Caco-2 (cell line): ENCODE results near the gene RHBDD1. TPM values are rescaled to one million over a fixed set of nuclear protein-coding genes. Genes with fewer than 3 reads are reported as not detected.

Experiments used
- BruUV-seq: library from RNA; stranded (reverse); fragments of 400-500 nt; replicated peaks from 2 replicates; lab custom pipeline; 2021; lab: Mats Ljungman, UMichigan
- CTCF ChIA-PET: fragments of 300-600 bp; sonication (Branson Sonifier 250); formaldehyde crosslinking; loops from one replicate; lab custom pipeline; 2022; ENCODE audit warnings: antibody characterized with exemption; lab: Charles Lee
- POLR2A ChIA-PET: fragments of 300-600 bp; sonication (Branson Sonifier 250); formaldehyde crosslinking; loops from one replicate; lab custom pipeline; 2022; ENCODE audit warnings: antibody characterized with exemption; lab: Charles Lee
- DNase-seq, 2 experiments: peaks; one replicate each; pipeline versions ENCODE4 v3.0.0 to v3.0.0-alpha.2; 2020 to 2022
- H3K27me3 ChIP-seq: replicated peaks from 2 replicates; pipeline ENCODE4 v1.6.0; 2011; ENCODE audit warnings: low read length; ENCODE audit not compliant: control insufficient read depth, insufficient read depth
- H3K36me3 ChIP-seq: 2 replicates; pipeline ENCODE4 v1.5.1; 2011; ENCODE audit warnings: low read length; ENCODE audit not compliant: control insufficient read depth, insufficient read depth
- H3K4me1 ChIP-seq: fragments of 250-450 bp; sonication (Bioruptor Pico); 2 replicates; pipeline ENCODE4 v1.5.1; 2020; ENCODE audit warnings: mild to moderate bottlenecking
- H3K4me3 ChIP-seq: 2 replicates; pipeline ENCODE4 v1.5.1; 2011; ENCODE audit warnings: low read depth, mild to moderate bottlenecking, control low read depth, low read length
- H3K9me3 ChIP-seq: fragments of 250-450 bp; sonication (Bioruptor Pico); 2 replicates; pipeline ENCODE4 v1.5.1; 2020; ENCODE audit warnings: mild to moderate bottlenecking, moderate library complexity
- H3K27ac Mint-ChIP-seq: one replicate; pipeline ENCODE4 v1.8.0; 2022; ENCODE audit warnings: mixed read lengths; ENCODE audit not compliant: unreplicated experiment
- H3K27me3 Mint-ChIP-seq: one replicate; pipeline ENCODE4 v1.8.0; 2022; ENCODE audit warnings: mixed read lengths; ENCODE audit not compliant: insufficient read depth, unreplicated experiment
- H3K36me3 Mint-ChIP-seq: one replicate; pipeline ENCODE4 v1.8.0; 2022; ENCODE audit warnings: mild to moderate bottlenecking, mixed read lengths; ENCODE audit not compliant: insufficient read depth, unreplicated experiment
- H3K4me1 Mint-ChIP-seq: one replicate; pipeline ENCODE4 v1.8.0; 2022; ENCODE audit warnings: low read depth, mixed read lengths; ENCODE audit not compliant: unreplicated experiment
- H3K4me3 Mint-ChIP-seq: one replicate; pipeline ENCODE4 v1.8.0; 2022; ENCODE audit warnings: mild to moderate bottlenecking, moderate library complexity, mixed read lengths; ENCODE audit not compliant: unreplicated experiment
- H3K9me3 Mint-ChIP-seq: one replicate; pipeline ENCODE4 v1.8.0; 2022; ENCODE audit warnings: mixed read lengths; ENCODE audit not compliant: unreplicated experiment
- intact Hi-C: fragments of 100-400 bp; cut with micrococcal nuclease; formaldehyde crosslinking; loops from one replicate; pipeline ENCODE4 v1.10.0; 2022; ENCODE audit not compliant: unreplicated experiment
- total RNA-seq: library from RNA; stranded (reverse); gene quantifications from 2 replicates; pipeline ENCODE4 v1.2.3, GENCODE V29; 2022
- TF ChIP-seq, protein P1 (sequence below), 2 experiments: fragments of 200-600 bp in 1 of 2; IDR thresholded peaks; 1 replicate in 1 of 2; 2 replicates in 1 of 2; pipeline versions ENCODE4 v1.5.1 to v1.8.0; 2011 to 2022; ENCODE audit warnings: antibody characterized with exemption in 1 of 2, control low read depth in 1 of 2, inconsistent platforms in 1 of 2, low read depth in 1 of 2, low read length in 1 of 2, mild to moderate bottlenecking in 1 of 2, moderate library complexity in 1 of 2; ENCODE audit not compliant: insufficient read depth in 1 of 2, severe bottlenecking in 1 of 2, unreplicated experiment in 1 of 2

Gene RHBDD1
- total RNA-seq, 1 experiment from 2014 or later = 14.3 TPM

- H3K9me3 Mint-ChIP-seq = peaks cover 9% of the 10 kb centered on the region
- Histone ChIP-seq H3K27me3 (no peaks in the 10 kb centered on the region), H3K4me1 (peaks cover 6% of the 10 kb centered on the region), H3K9me3 (no peaks in the 10 kb centered on the region), H3K4me3 (no peak overlapping the region), H3K36me3 (no peaks in the 10 kb centered on the region)
- no peak overlapping the region for H3K4me3 Mint-ChIP-seq
- H3K36me3 Mint-ChIP-seq = no peaks in the 10 kb centered on the region
- H3K27me3 Mint-ChIP-seq = no peaks in the 10 kb centered on the region
- POLR2A ChIA-PET = no interaction called here
- CTCF ChIA-PET = no interaction called here
- no peaks in the 10 kb centered on the region for H3K4me1 Mint-ChIP-seq
- H3K27ac Mint-ChIP-seq = no peak overlapping the region
- DNase-seq = no peak
- TF ChIP-seq, protein P1, sequence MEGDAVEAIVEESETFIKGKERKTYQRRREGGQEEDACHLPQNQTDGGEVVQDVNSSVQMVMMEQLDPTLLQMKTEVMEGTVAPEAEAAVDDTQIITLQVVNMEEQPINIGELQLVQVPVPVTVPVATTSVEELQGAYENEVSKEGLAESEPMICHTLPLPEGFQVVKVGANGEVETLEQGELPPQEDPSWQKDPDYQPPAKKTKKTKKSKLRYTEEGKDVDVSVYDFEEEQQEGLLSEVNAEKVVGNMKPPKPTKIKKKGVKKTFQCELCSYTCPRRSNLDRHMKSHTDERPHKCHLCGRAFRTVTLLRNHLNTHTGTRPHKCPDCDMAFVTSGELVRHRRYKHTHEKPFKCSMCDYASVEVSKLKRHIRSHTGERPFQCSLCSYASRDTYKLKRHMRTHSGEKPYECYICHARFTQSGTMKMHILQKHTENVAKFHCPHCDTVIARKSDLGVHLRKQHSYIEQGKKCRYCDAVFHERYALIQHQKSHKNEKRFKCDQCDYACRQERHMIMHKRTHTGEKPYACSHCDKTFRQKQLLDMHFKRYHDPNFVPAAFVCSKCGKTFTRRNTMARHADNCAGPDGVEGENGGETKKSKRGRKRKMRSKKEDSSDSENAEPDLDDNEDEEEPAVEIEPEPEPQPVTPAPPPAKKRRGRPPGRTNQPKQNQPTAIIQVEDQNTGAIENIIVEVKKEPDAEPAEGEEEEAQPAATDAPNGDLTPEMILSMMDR (IDR thresholded peaks at IDR 0.05; ENCODE audit: insufficient read depth in 1 of 2, low read depth in 1 of 2, low read length in 1 of 2, severe bottlenecking in 1 of 2, unreplicated experiment in 1 of 2) = no peak
- intact Hi-C loops = no loop called here
- no TSS peak for BruUV-seq
Measured at GRCh38 chr2:226962176-226962773, 126.4 kb downstream of the RHBDD1 start.

GRCh38 chr2:226963528-226963927, 127.7 kb downstream of the RHBDD1 start:
- no peak overlapping the region for H3K27ac Mint-ChIP-seq
- DNase-seq = no peak
- Histone ChIP-seq H3K4me1 (peaks cover 6% of the 10 kb centered on the region), H3K9me3 (no peaks in the 10 kb centered on the region), H3K27me3 (no peaks in the 10 kb centered on the region), H3K36me3 (no peaks in the 10 kb centered on the region), H3K4me3 (no peak overlapping the region)
- H3K9me3 Mint-ChIP-seq = peaks cover 9% of the 10 kb centered on the region
- TF ChIP-seq, protein P1 (IDR thresholded peaks at IDR 0.05; ENCODE audit: insufficient read depth in 1 of 2, low read depth in 1 of 2, low read length in 1 of 2, severe bottlenecking in 1 of 2, unreplicated experiment in 1 of 2) = no peak
- no peaks in the 10 kb centered on the region for H3K4me1 Mint-ChIP-seq
- ChIA-PET POLR2A (no interaction called here), CTCF (no interaction called here)
- no TSS peak for BruUV-seq
- H3K4me3 Mint-ChIP-seq = no peak overlapping the region
- H3K27me3 Mint-ChIP-seq = no peaks in the 10 kb centered on the region
- intact Hi-C loops = no loop called here
- no peaks in the 10 kb centered on the region for H3K36me3 Mint-ChIP-seq

- Mint-ChIP-seq H3K9me3 (no peaks in the 10 kb centered on the region), H3K27ac (no peak overlapping the region), H3K4me3 (no peak overlapping the region), H3K27me3 (no peaks in the 10 kb centered on the region), H3K4me1 (no peaks in the 10 kb centered on the region), H3K36me3 (no peaks in the 10 kb centered on the region)
- no TSS peak for BruUV-seq
- Histone ChIP-seq H3K9me3 (no peaks in the 10 kb centered on the region), H3K4me3 (no peak overlapping the region), H3K4me1 (peaks cover 6% of the 10 kb centered on the region), H3K27me3 (no peaks in the 10 kb centered on the region), H3K36me3 (no peaks in the 10 kb centered on the region)
- no peak for DNase-seq
- ChIA-PET CTCF (no interaction called here), POLR2A (no interaction called here)
- TF ChIP-seq, protein P1 (IDR thresholded peaks at IDR 0.05; ENCODE audit: insufficient read depth in 1 of 2, low read depth in 1 of 2, low read length in 1 of 2, severe bottlenecking in 1 of 2, unreplicated experiment in 1 of 2) = no peak
- intact Hi-C loops = no loop called here
Measured at GRCh38 chr2:226965376-226965775, 129.5 kb downstream of the RHBDD1 start.
